ENCODE measurements around the gene STK26.

- no peak for TF ChIP-seq CTCF (IDR thresholded peaks at IDR 0.05)
- no peak for TF ChIP-seq POLR2A (IDR thresholded peaks at IDR 0.05; ENCODE audit: low read depth)
Observed at GRCh38 chrX:132094164-132094563, 71.1 kb downstream of the STK26 start.

Measured in esophagus muscularis mucosa (tissue), 3 donors.